ENCODE measurements around the gene GINS1.

DNA sequence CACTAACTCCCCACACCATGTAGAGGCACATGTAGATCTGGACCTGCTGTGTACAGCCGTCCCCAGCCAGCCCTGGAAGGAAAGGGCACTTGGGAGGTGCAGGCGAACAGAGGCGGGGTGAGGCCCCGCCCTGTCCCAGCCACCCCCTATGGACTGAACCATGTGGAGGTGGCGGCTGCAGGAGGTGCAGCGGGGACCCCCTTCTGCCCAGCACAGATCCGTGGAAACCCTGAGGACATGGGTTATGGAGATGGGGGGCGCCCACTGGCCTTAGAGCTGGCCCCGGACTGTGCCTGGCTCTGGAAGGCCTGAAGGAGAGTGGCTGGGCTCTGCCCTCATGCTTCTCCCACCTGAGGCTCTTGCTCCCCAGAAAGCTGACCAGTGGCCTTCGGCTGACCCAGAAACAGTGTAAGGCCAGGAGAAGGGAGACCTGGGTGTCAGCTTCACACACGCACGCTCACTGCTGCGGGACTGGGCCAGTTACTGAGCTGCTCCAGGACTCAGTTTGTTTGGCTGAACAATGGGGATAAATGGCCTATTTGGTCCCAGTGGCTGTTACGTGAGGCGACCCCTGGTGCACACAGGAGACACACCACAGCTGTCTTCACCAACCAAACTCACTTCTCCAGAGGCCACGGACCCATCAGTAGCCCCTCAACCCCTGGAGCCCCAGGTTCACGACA is 87.2 kb downstream of the GINS1 start:
- no peak for TF ChIP-seq POLR2AphosphoS5 (IDR thresholded peaks at IDR 0.05)
- no peak for TF ChIP-seq POLR2A (IDR thresholded peaks at IDR 0.05)
